BLaER1 (cell line): ENCODE measurements around the gene SLC16A1.

Experiments used
- H3K27ac ChIP-seq: shearing (Covaris generic); formaldehyde crosslinking; 2 replicates; pipeline ENCODE4 v1.8.1; 2022
- H3K27me3 ChIP-seq: shearing (Covaris generic); formaldehyde crosslinking; 2 replicates; pipeline ENCODE4 v1.8.1; 2022
- H3K36me3 ChIP-seq: shearing (Covaris generic); formaldehyde crosslinking; 2 replicates; pipeline ENCODE4 v1.8.1; 2022
- H3K4me1 ChIP-seq: shearing (Covaris generic); formaldehyde crosslinking; 2 replicates; pipeline ENCODE4 v1.8.1; 2022
- H3K4me2 ChIP-seq: shearing (Covaris generic); formaldehyde crosslinking; 2 replicates; pipeline ENCODE4 v1.8.1; 2022
- H3K4me3 ChIP-seq: shearing (Covaris generic); formaldehyde crosslinking; 2 replicates; pipeline ENCODE4 v1.8.1; 2022
- H3K9ac ChIP-seq: shearing (Covaris generic); formaldehyde crosslinking; 2 replicates; pipeline ENCODE4 v1.8.1; 2022
- H3K9me3 ChIP-seq: shearing (Covaris generic); formaldehyde crosslinking; 2 replicates; pipeline ENCODE4 v1.8.1; 2022
- H4K20me1 ChIP-seq: shearing (Covaris generic); formaldehyde crosslinking; 2 replicates; pipeline ENCODE4 v1.8.1; 2022
- Cebpa-rat ChIP-seq: shearing (Covaris generic); IDR thresholded peaks from 2 replicates; pipeline ENCODE4 v1.8.1; 2022

The SLC16A1 gene

GRCh38 chr1:112954017-112954650 is 1.9 kb downstream of the SLC16A1 start:
- Histone ChIP-seq H3K9ac (peak overlapping the region; percentile 92), H3K27ac (peak overlapping the region; percentile 91; the same call in 1 of the 2 replicates), H3K36me3 (peaks cover 16% of the 10 kb centered on the region), H3K9me3 (peaks cover 4% of the 10 kb centered on the region; the same call in 1 of the 2 replicates), H3K27me3 (no peaks in the 10 kb centered on the region), H3K4me3 (peak overlapping the region; percentile 84), H3K4me1 (peaks cover 43% of the 10 kb centered on the region), H4K20me1 (peaks cover 60% of the 10 kb centered on the region), H3K4me2 (peak overlapping the region; percentile 90)
- no peak for TF ChIP-seq Cebpa-rat

- Histone ChIP-seq H3K9ac (no peak overlapping the region), H3K4me1 (peaks cover 26% of the 10 kb centered on the region), H3K4me2 (no peak overlapping the region), H3K27ac (no peak overlapping the region), H3K4me3 (no peak overlapping the region), H4K20me1 (peaks cover 96% of the 10 kb centered on the region), H3K27me3 (no peaks in the 10 kb centered on the region), H3K36me3 (peaks cover 35% of the 10 kb centered on the region), H3K9me3 (peaks cover 12% of the 10 kb centered on the region; the same call in 1 of the 2 replicates)
- no peak for TF ChIP-seq Cebpa-rat
Observed at GRCh38 chr1:112950426-112950825, 5.6 kb downstream of the SLC16A1 start.

GRCh38 chr1:112946683-112947082 is 9.3 kb downstream of the SLC16A1 start:
- H3K36me3 ChIP-seq: peaks cover 59% of the 10 kb centered on the region
- no peak overlapping the region for H3K4me2 ChIP-seq
- no peak for TF ChIP-seq Cebpa-rat
- H3K9ac ChIP-seq: no peak overlapping the region
- H3K4me3 ChIP-seq: no peak overlapping the region
- peaks cover 12% of the 10 kb centered on the region for H3K9me3 ChIP-seq
- no peaks in the 10 kb centered on the region for H3K27me3 ChIP-seq
- H3K27ac ChIP-seq: no peak overlapping the region
- peaks cover 98% of the 10 kb centered on the region for H4K20me1 ChIP-seq
- peaks cover 4% of the 10 kb centered on the region; the same call in 1 of the 2 replicates for H3K4me1 ChIP-seq

- Histone ChIP-seq H3K4me3 (no peak overlapping the region), H4K20me1 (peaks cover 100% of the 10 kb centered on the region), H3K36me3 (peaks cover 41% of the 10 kb centered on the region), H3K27me3 (no peaks in the 10 kb centered on the region), H3K9me3 (no peaks in the 10 kb centered on the region; the same call in none of the 2 replicates), H3K27ac (no peak overlapping the region), H3K4me1 (peaks cover 14% of the 10 kb centered on the region), H3K4me2 (no peak overlapping the region), H3K9ac (no peak overlapping the region)
- TF ChIP-seq Cebpa-rat: no peak
Observed at GRCh38 chr1:112939810-112940209, 16.2 kb downstream of the SLC16A1 start.

GRCh38 chr1:112938210-112938609 is 17.8 kb downstream of the SLC16A1 start:
- Histone ChIP-seq H3K4me1 (peaks cover 14% of the 10 kb centered on the region), H4K20me1 (peaks cover 100% of the 10 kb centered on the region), H3K9ac (no peak overlapping the region; the same call in 1 of the 2 replicates)

GRCh38 chr1:112937495-112937894 is 18.5 kb downstream of the SLC16A1 start:
- no peak for TF ChIP-seq Cebpa-rat
- H3K4me2 ChIP-seq: peak overlapping the region; percentile 2; the same call in 1 of the 2 replicates
- H3K9ac ChIP-seq: no peak overlapping the region
- no peak overlapping the region for H3K4me3 ChIP-seq
- peaks cover 14% of the 10 kb centered on the region for H3K4me1 ChIP-seq
- H3K27ac ChIP-seq: no peak overlapping the region
- no peaks in the 10 kb centered on the region for H3K27me3 ChIP-seq
- peaks cover 25% of the 10 kb centered on the region; the same call in 1 of the 2 replicates for H3K36me3 ChIP-seq
- H4K20me1 ChIP-seq: peaks cover 100% of the 10 kb centered on the region
- no peaks in the 10 kb centered on the region for H3K9me3 ChIP-seq

More at GRCh38 chr1:112938210-112938609, 17.8 kb downstream of the SLC16A1 start:
- H3K27ac ChIP-seq: no peak overlapping the region
- TF ChIP-seq Cebpa-rat: no peak
- no peaks in the 10 kb centered on the region for H3K27me3 ChIP-seq
- H3K36me3 ChIP-seq: peaks cover 28% of the 10 kb centered on the region; the same call in 1 of the 2 replicates
- H3K4me2 ChIP-seq: no peak overlapping the region
- H3K9me3 ChIP-seq: no peaks in the 10 kb centered on the region
- no peak overlapping the region for H3K4me3 ChIP-seq

- no peak overlapping the region for H3K4me3 ChIP-seq
- H4K20me1 ChIP-seq: peaks cover 100% of the 10 kb centered on the region
- no peak overlapping the region for H3K4me2 ChIP-seq
- peaks cover 14% of the 10 kb centered on the region for H3K4me1 ChIP-seq
- H3K27ac ChIP-seq: no peak overlapping the region
- TF ChIP-seq Cebpa-rat: no peak
- no peak overlapping the region for H3K9ac ChIP-seq
- H3K9me3 ChIP-seq: no peaks in the 10 kb centered on the region
- peaks cover 25% of the 10 kb centered on the region for H3K36me3 ChIP-seq
- H3K27me3 ChIP-seq: no peaks in the 10 kb centered on the region
Observed at GRCh38 chr1:112937070-112937469, 18.9 kb downstream of the SLC16A1 start.

- H3K9ac ChIP-seq: no peak overlapping the region
- no peaks in the 10 kb centered on the region for H3K9me3 ChIP-seq
- peaks cover 21% of the 10 kb centered on the region for H3K36me3 ChIP-seq
- H3K4me1 ChIP-seq: peaks cover 14% of the 10 kb centered on the region
- no peaks in the 10 kb centered on the region for H3K27me3 ChIP-seq
- H3K27ac ChIP-seq: no peak overlapping the region
- H3K4me3 ChIP-seq: no peak overlapping the region
- H4K20me1 ChIP-seq: peaks cover 100% of the 10 kb centered on the region
- TF ChIP-seq Cebpa-rat: no peak
- no peak overlapping the region for H3K4me2 ChIP-seq
Observed at GRCh38 chr1:112935461-112936111, 20.4 kb downstream of the SLC16A1 start.

- TF ChIP-seq Cebpa-rat: no peak
- Histone ChIP-seq H3K4me1 (peaks cover 14% of the 10 kb centered on the region), H3K36me3 (peaks cover 21% of the 10 kb centered on the region), H3K4me3 (no peak overlapping the region), H3K9me3 (no peaks in the 10 kb centered on the region), H3K4me2 (no peak overlapping the region), H3K27me3 (no peaks in the 10 kb centered on the region), H3K9ac (no peak overlapping the region), H3K27ac (no peak overlapping the region), H4K20me1 (peaks cover 100% of the 10 kb centered on the region)
Observed at GRCh38 chr1:112934577-112934976, 21.4 kb downstream of the SLC16A1 start.
